K562 (cell line): Measurements from ENCODE around the gene PYCR2. TPM values are rescaled to one million over a fixed set of nuclear protein-coding genes. Genes with fewer than 3 reads are reported as not detected.
A peak's percentile ranks its signal among the peaks of the same experiment; 100 is the strongest.

Experiments
- ADNP ChIP-seq: fragments of 200-800 bp; sonication (Bioruptor generic); IDR thresholded peaks from 2 replicates; pipeline ENCODE4 v1.6.1; 2016; ENCODE audit warnings: missing genetic modification characterization, missing compliant biosample characterization
- BRF2 ChIP-seq: IDR thresholded peaks from 3 replicates; pipeline ENCODE4 v1.6.1; 2011; ENCODE audit warnings: borderline replicate concordance, mild to moderate bottlenecking; ENCODE audit not compliant: insufficient read length, insufficient read depth
- HMG20B ChIP-seq: fragments of 250-450 bp; sonication (Bioruptor Pico); IDR thresholded peaks from 2 replicates; pipeline ENCODE4 v1.5.0; 2021; ENCODE audit warnings: mild to moderate bottlenecking
- MTF1 ChIP-seq: fragments of 250-450 bp; sonication (Bioruptor Pico); IDR thresholded peaks from 2 replicates; pipeline ENCODE4 v1.9.0; 2021; ENCODE audit warnings: moderate library complexity, mild to moderate bottlenecking, inconsistent platforms, borderline replicate concordance
- ZNF586 ChIP-seq: fragments of 450-650 bp; formaldehyde crosslinking; conservative IDR thresholded peaks from 2 replicates; pipeline ENCODE4 v1.4.0; 2020; ENCODE audit warnings: mild to moderate bottlenecking, moderate library complexity
- polyA plus RNA-seq, 8 experiments: library from polyadenylated mRNA; depleted of rRNA in 4 of 8; stranded (reverse) in 5 of 8; unstranded in 3 of 8; fragments of >200 nt; fragmentation: Nextera tagmentation in 2 of 8; fragmentation: Illumina TruSeq in 1 of 8; extraction: Ambion mirVana in 2 of 8; extraction: Trizol in 1 of 8; gene quantifications; 2 replicates each; pipeline versions ENCODE4 v1.2.1 to v1.2.3, GENCODE V29; 2011 to 2014; ENCODE audit warnings: inconsistent platforms in 1 of 8, missing spikeins in 1 of 8
- total RNA-seq, 7 experiments: library from RNA; depleted of rRNA in 6 of 7; stranded (reverse); fragments of >200 nt in 6 of 7; fragmentation: Illumina TruSeq in 2 of 7; extraction: Trizol in 2 of 7; gene quantifications; 2 replicates each; pipeline versions ENCODE4 v1.2.1 to v1.2.3, GENCODE V29; 2011 to 2021; ENCODE audit warnings: low replicate concordance in 1 of 7
- TF ChIP-seq, protein P1 (sequence below): fragments of 250-450 bp; sonication (Bioruptor Pico); IDR thresholded peaks from 2 replicates; pipeline ENCODE4 v1.4.0; 2020
- TF ChIP-seq, protein P2 (sequence below): fragments of 250-450 bp; sonication (Bioruptor Pico); IDR thresholded peaks from 2 replicates; pipeline ENCODE4 v1.8.0; 2022; ENCODE audit warnings: inconsistent platforms, mild to moderate bottlenecking, moderate library complexity, borderline replicate concordance
- TF ChIP-seq, protein P3 (sequence below): fragments of 200-600 bp; sonication (generic); IDR thresholded peaks from one replicate; pipeline ENCODE4 v1.6.1; 2012; ENCODE audit warnings: mild to moderate bottlenecking, low read depth, low read length, inconsistent platforms
- TF ChIP-seq, protein P4 (sequence below): sonication (generic); formaldehyde crosslinking; IDR thresholded peaks from 2 replicates; pipeline ENCODE4 v1.8.0; 2022; ENCODE audit warnings: mild to moderate bottlenecking, missing genetic modification reagents

Gene PYCR2
- total and polyA plus RNA-seq, 9 of the 15 experiments (the other 6 are each of a cell fraction or from before 2014, with no cell fraction given) = 5.5 to 219 (median 127) TPM

DNA sequence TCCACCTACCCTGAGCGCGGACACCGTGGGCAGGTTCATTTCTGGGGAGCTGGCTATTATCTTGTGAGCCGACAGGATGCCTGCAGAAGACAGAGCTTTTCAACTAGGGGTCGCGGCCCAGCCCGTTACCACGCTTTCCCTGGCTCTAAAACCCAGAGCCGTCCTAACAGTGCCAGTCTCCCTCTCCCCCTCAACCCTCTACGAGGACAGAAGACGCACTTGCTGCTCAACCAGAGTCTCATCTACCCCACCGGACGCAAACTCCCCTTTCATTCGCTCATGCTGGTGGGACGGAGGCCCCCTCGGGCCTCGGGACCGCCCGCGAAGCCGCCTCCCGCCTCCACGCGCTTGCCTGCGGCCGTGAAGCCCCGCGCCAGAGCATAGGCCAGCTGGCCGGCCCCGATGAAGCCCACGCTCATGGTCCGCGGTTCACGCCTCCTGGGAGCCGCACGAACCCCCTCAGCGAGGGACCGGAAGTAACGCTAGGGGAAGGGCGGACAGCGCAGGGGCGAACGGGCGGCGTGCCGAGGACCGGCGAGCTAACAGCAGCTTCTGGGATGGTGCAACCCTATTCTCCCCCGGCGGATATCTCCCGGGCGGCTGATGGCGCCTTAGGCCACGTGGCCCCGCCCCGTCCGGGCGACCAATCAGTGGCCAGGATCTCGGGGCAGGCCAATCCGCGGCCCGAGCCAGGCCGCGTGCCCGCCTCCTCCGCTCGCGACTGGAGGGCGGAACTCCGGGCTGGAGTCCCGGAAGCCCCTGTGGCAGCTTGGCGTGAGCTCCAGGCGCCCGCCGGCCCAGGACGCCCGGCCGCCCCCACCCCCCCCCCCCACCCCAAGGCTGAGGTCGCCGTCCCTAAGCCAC lies at the start of gene PYCR2 (continued):
- TF ChIP-seq, protein P1, sequence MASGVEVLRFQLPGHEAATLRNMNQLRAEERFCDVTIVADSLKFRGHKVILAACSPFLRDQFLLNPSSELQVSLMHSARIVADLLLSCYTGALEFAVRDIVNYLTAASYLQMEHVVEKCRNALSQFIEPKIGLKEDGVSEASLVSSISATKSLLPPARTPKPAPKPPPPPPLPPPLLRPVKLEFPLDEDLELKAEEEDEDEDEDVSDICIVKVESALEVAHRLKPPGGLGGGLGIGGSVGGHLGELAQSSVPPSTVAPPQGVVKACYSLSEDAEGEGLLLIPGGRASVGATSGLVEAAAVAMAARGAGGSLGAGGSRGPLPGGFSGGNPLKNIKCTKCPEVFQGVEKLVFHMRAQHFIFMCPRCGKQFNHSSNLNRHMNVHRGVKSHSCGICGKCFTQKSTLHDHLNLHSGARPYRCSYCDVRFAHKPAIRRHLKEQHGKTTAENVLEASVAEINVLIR (CRISPR knock-in tag) = no peak
- TF ChIP-seq MTF1 (no peak), ZNF586 (CRISPR knock-in tag) (no peak), BRF2 (no peak), ADNP (no peak), HMG20B (CRISPR knock-in tag) (no peak)
- TF ChIP-seq, protein P2, sequence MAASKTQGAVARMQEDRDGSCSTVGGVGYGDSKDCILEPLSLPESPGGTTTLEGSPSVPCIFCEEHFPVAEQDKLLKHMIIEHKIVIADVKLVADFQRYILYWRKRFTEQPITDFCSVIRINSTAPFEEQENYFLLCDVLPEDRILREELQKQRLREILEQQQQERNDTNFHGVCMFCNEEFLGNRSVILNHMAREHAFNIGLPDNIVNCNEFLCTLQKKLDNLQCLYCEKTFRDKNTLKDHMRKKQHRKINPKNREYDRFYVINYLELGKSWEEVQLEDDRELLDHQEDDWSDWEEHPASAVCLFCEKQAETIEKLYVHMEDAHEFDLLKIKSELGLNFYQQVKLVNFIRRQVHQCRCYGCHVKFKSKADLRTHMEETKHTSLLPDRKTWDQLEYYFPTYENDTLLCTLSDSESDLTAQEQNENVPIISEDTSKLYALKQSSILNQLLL (CRISPR knock-in tag) = no peak
- TF ChIP-seq, protein P3, sequence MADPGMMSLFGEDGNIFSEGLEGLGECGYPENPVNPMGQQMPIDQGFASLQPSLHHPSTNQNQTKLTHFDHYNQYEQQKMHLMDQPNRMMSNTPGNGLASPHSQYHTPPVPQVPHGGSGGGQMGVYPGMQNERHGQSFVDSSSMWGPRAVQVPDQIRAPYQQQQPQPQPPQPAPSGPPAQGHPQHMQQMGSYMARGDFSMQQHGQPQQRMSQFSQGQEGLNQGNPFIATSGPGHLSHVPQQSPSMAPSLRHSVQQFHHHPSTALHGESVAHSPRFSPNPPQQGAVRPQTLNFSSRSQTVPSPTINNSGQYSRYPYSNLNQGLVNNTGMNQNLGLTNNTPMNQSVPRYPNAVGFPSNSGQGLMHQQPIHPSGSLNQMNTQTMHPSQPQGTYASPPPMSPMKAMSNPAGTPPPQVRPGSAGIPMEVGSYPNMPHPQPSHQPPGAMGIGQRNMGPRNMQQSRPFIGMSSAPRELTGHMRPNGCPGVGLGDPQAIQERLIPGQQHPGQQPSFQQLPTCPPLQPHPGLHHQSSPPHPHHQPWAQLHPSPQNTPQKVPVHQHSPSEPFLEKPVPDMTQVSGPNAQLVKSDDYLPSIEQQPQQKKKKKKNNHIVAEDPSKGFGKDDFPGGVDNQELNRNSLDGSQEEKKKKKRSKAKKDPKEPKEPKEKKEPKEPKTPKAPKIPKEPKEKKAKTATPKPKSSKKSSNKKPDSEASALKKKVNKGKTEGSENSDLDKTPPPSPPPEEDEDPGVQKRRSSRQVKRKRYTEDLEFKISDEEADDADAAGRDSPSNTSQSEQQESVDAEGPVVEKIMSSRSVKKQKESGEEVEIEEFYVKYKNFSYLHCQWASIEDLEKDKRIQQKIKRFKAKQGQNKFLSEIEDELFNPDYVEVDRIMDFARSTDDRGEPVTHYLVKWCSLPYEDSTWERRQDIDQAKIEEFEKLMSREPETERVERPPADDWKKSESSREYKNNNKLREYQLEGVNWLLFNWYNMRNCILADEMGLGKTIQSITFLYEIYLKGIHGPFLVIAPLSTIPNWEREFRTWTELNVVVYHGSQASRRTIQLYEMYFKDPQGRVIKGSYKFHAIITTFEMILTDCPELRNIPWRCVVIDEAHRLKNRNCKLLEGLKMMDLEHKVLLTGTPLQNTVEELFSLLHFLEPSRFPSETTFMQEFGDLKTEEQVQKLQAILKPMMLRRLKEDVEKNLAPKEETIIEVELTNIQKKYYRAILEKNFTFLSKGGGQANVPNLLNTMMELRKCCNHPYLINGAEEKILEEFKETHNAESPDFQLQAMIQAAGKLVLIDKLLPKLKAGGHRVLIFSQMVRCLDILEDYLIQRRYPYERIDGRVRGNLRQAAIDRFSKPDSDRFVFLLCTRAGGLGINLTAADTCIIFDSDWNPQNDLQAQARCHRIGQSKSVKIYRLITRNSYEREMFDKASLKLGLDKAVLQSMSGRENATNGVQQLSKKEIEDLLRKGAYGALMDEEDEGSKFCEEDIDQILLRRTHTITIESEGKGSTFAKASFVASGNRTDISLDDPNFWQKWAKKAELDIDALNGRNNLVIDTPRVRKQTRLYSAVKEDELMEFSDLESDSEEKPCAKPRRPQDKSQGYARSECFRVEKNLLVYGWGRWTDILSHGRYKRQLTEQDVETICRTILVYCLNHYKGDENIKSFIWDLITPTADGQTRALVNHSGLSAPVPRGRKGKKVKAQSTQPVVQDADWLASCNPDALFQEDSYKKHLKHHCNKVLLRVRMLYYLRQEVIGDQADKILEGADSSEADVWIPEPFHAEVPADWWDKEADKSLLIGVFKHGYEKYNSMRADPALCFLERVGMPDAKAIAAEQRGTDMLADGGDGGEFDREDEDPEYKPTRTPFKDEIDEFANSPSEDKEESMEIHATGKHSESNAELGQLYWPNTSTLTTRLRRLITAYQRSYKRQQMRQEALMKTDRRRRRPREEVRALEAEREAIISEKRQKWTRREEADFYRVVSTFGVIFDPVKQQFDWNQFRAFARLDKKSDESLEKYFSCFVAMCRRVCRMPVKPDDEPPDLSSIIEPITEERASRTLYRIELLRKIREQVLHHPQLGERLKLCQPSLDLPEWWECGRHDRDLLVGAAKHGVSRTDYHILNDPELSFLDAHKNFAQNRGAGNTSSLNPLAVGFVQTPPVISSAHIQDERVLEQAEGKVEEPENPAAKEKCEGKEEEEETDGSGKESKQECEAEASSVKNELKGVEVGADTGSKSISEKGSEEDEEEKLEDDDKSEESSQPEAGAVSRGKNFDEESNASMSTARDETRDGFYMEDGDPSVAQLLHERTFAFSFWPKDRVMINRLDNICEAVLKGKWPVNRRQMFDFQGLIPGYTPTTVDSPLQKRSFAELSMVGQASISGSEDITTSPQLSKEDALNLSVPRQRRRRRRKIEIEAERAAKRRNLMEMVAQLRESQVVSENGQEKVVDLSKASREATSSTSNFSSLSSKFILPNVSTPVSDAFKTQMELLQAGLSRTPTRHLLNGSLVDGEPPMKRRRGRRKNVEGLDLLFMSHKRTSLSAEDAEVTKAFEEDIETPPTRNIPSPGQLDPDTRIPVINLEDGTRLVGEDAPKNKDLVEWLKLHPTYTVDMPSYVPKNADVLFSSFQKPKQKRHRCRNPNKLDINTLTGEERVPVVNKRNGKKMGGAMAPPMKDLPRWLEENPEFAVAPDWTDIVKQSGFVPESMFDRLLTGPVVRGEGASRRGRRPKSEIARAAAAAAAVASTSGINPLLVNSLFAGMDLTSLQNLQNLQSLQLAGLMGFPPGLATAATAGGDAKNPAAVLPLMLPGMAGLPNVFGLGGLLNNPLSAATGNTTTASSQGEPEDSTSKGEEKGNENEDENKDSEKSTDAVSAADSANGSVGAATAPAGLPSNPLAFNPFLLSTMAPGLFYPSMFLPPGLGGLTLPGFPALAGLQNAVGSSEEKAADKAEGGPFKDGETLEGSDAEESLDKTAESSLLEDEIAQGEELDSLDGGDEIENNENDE = no peak
- TF ChIP-seq, protein P4, sequence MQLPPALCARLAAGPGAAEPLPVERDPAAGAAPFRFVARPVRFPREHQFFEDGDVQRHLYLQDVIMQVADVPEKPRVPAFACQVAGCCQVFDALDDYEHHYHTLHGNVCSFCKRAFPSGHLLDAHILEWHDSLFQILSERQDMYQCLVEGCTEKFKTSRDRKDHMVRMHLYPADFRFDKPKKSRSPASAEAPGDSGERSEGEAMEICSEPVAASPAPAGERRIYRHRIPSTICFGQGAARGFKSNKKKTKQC (CRISPR knock-in tag) = peak; percentile 93
